GM19023 (cell line): ENCODE measurements around the gene EIF4B.
A peak's percentile ranks its signal among the peaks of the same experiment; 100 is the strongest.

Experiments used
- ATAC-seq: cut with Tn5 transposase; IDR thresholded peaks from one replicate; pipeline ENCODE4 v1.9.1; 2021; ENCODE audit warnings: mild to moderate bottlenecking, moderate library complexity; ENCODE audit not compliant: unreplicated experiment

Gene EIF4B

GRCh38 chr12:53044896-53045695 lies 38.8 kb downstream of the EIF4B start:
- ATAC-seq, result no peak

GRCh38 chr12:53045696-53046045 lies 39.4 kb downstream of the EIF4B start:
- no peak for ATAC-seq

GRCh38 chr12:53046655-53047220 lies 40.5 kb downstream of the EIF4B start:
- peak; percentile 40 for ATAC-seq

GRCh38 chr12:53047221-53048032 lies 41.2 kb downstream of the EIF4B start:
- ATAC-seq, result peak; percentile 66

GRCh38 chr12:53048033-53048779 lies 42.0 kb downstream of the EIF4B start:
- ATAC-seq, result no peak

- ATAC-seq, result no peak
These were observed 42.6 kb downstream of the EIF4B start for GRCh38 chr12:53048780-53049401.

- no peak for ATAC-seq
These were observed 43.5 kb downstream of the EIF4B start, which contains the start of gene TNS2 for GRCh38 chr12:53049571-53050318. Gene TNS2 (plus strand): TSS chr12:53050065. CDS start chr12:53050186, 121 bp downstream.

GRCh38 chr12:53050426-53051057 lies 44.3 kb downstream of the EIF4B start:
- ATAC-seq, result no peak

GRCh38 chr12:53051058-53051880 lies 45.0 kb downstream of the EIF4B start:
- no peak for ATAC-seq

- no peak for ATAC-seq
These were observed 45.7 kb downstream of the EIF4B start for GRCh38 chr12:53051881-53052412.

GRCh38 chr12:53052419-53053217 lies 46.4 kb downstream of the EIF4B start:
- ATAC-seq, result no peak

GRCh38 chr12:53053218-53054111 lies 47.2 kb downstream of the EIF4B start:
- no peak for ATAC-seq

GRCh38 chr12:53054112-53054878 lies 48.0 kb downstream of the EIF4B start:
- ATAC-seq, result peak; percentile 92

- no peak for ATAC-seq
These were observed 49.4 kb downstream of the EIF4B start for GRCh38 chr12:53055471-53056266.

GRCh38 chr12:53056296-53056695 lies 50.0 kb downstream of the EIF4B start:
- ATAC-seq, result no peak
